OCI-LY7 (cell line): ENCODE data around the gene C20orf141. TPM values are rescaled to one million over a fixed set of nuclear protein-coding genes. Genes with fewer than 3 reads are reported as not detected.

Experiments used
- BruUV-seq: library from RNA; stranded (reverse); fragments of 400-500 nt; replicated peaks from 2 replicates; lab custom pipeline; 2021; lab: Mats Ljungman, UMichigan
- CTCF ChIA-PET: fragments of 300-600 bp; sonication (Branson Sonifier 250); formaldehyde crosslinking; loops from one replicate; lab custom pipeline; 2022; ENCODE audit warnings: antibody characterized with exemption; ENCODE audit not compliant: unreplicated experiment; lab: Charles Lee
- POLR2A ChIA-PET: fragments of 300-600 bp; sonication (Branson Sonifier 250); formaldehyde crosslinking; loops from one replicate; lab custom pipeline; 2022; ENCODE audit warnings: antibody characterized with exemption; lab: Charles Lee
- DNase-seq: peaks from one replicate; pipeline ENCODE4 v3.0.0-alpha.2; 2015; ENCODE audit warnings: low spot score
- H2AFZ ChIP-seq: fragments of 200-600 bp; sonication (generic), shearing (Covaris generic); 2 replicates; pipeline ENCODE4 v1.6.1; 2014; ENCODE audit warnings: mild to moderate bottlenecking, antibody characterized with exemption, low read length, moderate library complexity
- H3K27ac ChIP-seq: fragments of 200-600 bp; sonication (generic); 2 replicates; pipeline ENCODE4 v1.5.1; 2014; ENCODE audit warnings: mixed run types, low read depth, mild to moderate bottlenecking, moderate library complexity, low read length, inconsistent platforms; ENCODE audit not compliant: poor library complexity, severe bottlenecking
- H3K36me3 ChIP-seq: fragments of 200-600 bp; sonication (generic); 2 replicates; pipeline ENCODE4 v1.6.1; 2014; ENCODE audit warnings: mild to moderate bottlenecking, antibody characterized with exemption, low read length, moderate library complexity, mixed read lengths; ENCODE audit not compliant: insufficient read depth
- H3K4me1 ChIP-seq: fragments of 200-600 bp; sonication (generic); 2 replicates; pipeline ENCODE4 v1.5.1; 2014; ENCODE audit warnings: mild to moderate bottlenecking, low read length; ENCODE audit not compliant: insufficient read depth, poor library complexity, severe bottlenecking
- H3K4me2 ChIP-seq: fragments of 200-600 bp; sonication (generic); 2 replicates; pipeline ENCODE4 v1.6.1; 2014; ENCODE audit warnings: mild to moderate bottlenecking, low read length
- H3K4me3 ChIP-seq: fragments of 200-600 bp; sonication (generic); 2 replicates; pipeline ENCODE4 v1.5.1; 2014; ENCODE audit warnings: mild to moderate bottlenecking, low read depth, low read length; ENCODE audit not compliant: poor library complexity, severe bottlenecking
- H3K79me2 ChIP-seq: fragments of 200-600 bp; sonication (generic); 2 replicates; pipeline ENCODE4 v1.6.1; 2016; ENCODE audit warnings: low read depth, mild to moderate bottlenecking, low read length, moderate library complexity, mixed read lengths; ENCODE audit not compliant: insufficient read depth
- H3K9me2 ChIP-seq: fragments of 200-600 bp; sonication (generic); 2 replicates; pipeline ENCODE4 v1.6.1; 2016; ENCODE audit warnings: mild to moderate bottlenecking, low read length, mixed read lengths; ENCODE audit not compliant: insufficient read depth
- H3K9me3 ChIP-seq: fragments of 200-600 bp; sonication (generic); 2 replicates; pipeline ENCODE4 v1.6.1; 2014; ENCODE audit warnings: mild to moderate bottlenecking, mixed run types, low read length, mixed read lengths
- H4K20me1 ChIP-seq: fragments of 200-600 bp; sonication (generic); 2 replicates; pipeline ENCODE4 v1.6.1; 2014; ENCODE audit warnings: mild to moderate bottlenecking, antibody characterized with exemption, low read length, moderate library complexity, mixed read lengths; ENCODE audit not compliant: insufficient read depth
- EZH2phosphoT487 ChIP-seq: fragments of 200-600 bp; sonication (generic); IDR thresholded peaks from 2 replicates; pipeline ENCODE4 v1.6.1; 2018; ENCODE audit warnings: low read depth, borderline replicate concordance, mild to moderate bottlenecking, mixed run types, antibody characterized with exemption, low read length, moderate library complexity, mixed read lengths
- intact Hi-C: fragments of 100-400 bp; cut with micrococcal nuclease; formaldehyde crosslinking; loops from one replicate; pipeline ENCODE4 v1.10.0; 2022; ENCODE audit not compliant: unreplicated experiment
- total RNA-seq, 2 experiments: library from RNA; depleted of rRNA in 1 of 2; stranded (reverse); fragments of >200 nt in 1 of 2; shearing (Covaris generic) in 1 of 2; gene quantifications; 2 replicates each; pipeline ENCODE4 v1.2.3, GENCODE V29; 2014 to 2022
- TF ChIP-seq, protein P1 (sequence below): fragments of 200-600 bp; sonication (generic); conservative IDR thresholded peaks from 2 replicates; pipeline ENCODE4 v1.5.1; 2014; ENCODE audit warnings: mild to moderate bottlenecking, antibody characterized with exemption, low read length, moderate library complexity, mixed read lengths

C20orf141 gene
- total RNA-seq, 2 experiments from 2014 or later, result not detected

DNA sequence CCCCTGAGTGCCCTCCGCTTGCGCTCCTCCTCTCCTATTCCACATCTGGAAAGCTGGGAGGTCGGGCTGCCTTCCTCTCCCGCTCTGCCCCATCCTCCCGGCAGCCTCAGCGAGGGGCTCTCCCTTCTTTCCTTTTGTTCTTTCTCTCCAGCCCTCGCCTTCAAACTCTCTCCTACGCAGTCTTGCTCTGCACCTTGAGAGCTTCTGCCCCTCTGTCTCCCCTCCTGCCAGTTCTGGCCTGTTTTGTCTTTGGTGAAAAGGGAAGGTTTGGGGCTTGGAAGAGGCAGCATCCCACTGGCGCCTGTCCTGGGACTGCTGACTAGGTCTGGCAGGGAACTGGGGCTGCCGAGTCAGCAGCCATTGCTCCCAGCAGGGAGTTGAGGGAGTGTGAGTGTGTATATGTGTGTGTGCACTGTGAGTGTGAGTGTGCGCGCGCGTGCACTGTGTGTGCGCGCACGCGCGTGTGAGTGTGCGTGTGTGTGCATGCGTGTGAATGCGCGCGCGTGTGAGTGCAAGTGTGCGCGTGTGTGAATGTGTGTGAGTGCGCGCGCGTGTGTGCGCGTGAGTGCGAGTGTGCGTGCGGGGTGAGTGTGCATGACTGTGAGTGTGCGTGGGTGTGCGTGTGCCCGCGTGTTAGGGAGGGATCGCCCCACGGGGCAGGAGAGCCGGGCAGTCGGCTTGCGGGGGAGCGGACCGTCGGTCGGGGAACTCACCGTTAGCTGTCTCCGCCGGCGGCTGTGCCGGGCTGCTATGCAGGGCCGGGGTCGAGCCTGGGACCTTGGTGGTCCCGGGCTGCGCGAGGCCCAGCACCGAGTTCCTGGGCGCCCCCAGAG, 14.9 kb upstream of the C20orf141 start:
- no peak overlapping the region for H3K4me2 ChIP-seq
- no peaks in the 10 kb centered on the region for H3K9me2 ChIP-seq
- H3K9me3 ChIP-seq, result no peaks in the 10 kb centered on the region
- TF ChIP-seq, protein P1, sequence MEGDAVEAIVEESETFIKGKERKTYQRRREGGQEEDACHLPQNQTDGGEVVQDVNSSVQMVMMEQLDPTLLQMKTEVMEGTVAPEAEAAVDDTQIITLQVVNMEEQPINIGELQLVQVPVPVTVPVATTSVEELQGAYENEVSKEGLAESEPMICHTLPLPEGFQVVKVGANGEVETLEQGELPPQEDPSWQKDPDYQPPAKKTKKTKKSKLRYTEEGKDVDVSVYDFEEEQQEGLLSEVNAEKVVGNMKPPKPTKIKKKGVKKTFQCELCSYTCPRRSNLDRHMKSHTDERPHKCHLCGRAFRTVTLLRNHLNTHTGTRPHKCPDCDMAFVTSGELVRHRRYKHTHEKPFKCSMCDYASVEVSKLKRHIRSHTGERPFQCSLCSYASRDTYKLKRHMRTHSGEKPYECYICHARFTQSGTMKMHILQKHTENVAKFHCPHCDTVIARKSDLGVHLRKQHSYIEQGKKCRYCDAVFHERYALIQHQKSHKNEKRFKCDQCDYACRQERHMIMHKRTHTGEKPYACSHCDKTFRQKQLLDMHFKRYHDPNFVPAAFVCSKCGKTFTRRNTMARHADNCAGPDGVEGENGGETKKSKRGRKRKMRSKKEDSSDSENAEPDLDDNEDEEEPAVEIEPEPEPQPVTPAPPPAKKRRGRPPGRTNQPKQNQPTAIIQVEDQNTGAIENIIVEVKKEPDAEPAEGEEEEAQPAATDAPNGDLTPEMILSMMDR, result no peak
- TF ChIP-seq EZH2phosphoT487, result no peak
- H3K79me2 ChIP-seq, result no peaks in the 10 kb centered on the region
- H3K36me3 ChIP-seq, result no peaks in the 10 kb centered on the region
- intact Hi-C loops, result no loop called here
- CTCF ChIA-PET, result no interaction called here
- DNase-seq, result no peak
- BruUV-seq, result no TSS peak
- H3K27ac ChIP-seq, result no peak overlapping the region
- no peaks in the 10 kb centered on the region; the same call in 1 of the 2 replicates for H4K20me1 ChIP-seq
- no peak overlapping the region for H3K4me3 ChIP-seq
- H3K4me1 ChIP-seq, result no peaks in the 10 kb centered on the region
- H2AFZ ChIP-seq, result no peak overlapping the region
- POLR2A ChIA-PET, result interaction anchor here (1.4 kb wide), 1 partner anchor 9 kb away, joined by 5 read pairs; no protein-coding TSS in a partner anchor

DNA sequence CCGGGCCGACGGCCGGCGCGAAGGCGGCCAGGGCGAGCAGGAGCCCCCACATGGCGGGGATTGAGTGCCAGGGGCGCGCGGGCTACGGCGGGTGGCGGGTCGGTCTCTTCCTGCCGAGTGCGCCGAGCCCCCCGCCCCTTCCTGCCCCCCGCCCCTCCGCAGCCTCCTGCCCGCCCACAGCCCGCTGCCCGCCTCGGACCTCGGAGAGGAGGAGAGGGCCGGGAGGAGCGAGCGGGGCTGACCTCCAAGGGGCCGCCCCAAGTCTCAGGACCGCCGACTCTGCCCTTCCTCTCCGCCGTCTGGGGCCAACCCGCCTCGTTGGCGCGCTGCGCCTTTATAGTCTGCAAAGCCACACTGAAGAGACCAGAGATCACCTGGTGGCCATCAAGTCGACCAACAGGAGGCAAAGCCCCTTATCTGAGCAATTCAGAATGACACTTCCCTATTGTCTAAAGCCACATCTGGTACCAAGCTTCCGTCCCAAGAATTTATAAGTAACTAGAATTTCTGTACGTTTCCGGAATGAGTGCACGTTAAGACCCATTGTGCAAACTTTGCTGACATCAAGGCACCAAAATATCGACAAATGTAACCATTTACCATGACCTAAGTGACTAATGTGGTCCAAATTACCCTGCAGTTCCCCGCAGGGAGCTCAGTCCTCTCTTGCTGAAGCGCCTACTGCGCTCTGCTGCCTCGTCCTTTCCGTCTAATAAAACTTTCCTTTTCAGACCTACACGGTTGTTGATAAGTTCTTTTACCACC, 14.1 kb upstream of the C20orf141 start, which contains the start of gene CPXM1:
Gene CPXM1, minus strand, starts transcription at position 107 of the 765 bp plus-strand sequence. Its CDS starts 55 bp downstream, at position 52.
- intact Hi-C loops, result no loop called here
- H4K20me1 ChIP-seq, result no peaks in the 10 kb centered on the region; the same call in 1 of the 2 replicates
- no peaks in the 10 kb centered on the region for H3K9me2 ChIP-seq
- H3K4me2 ChIP-seq, result no peak within 1 kb of the TSS
- H3K4me1 ChIP-seq, result no peaks in the 10 kb centered on the region
- no peaks in the 10 kb centered on the region for H3K79me2 ChIP-seq
- H3K27ac ChIP-seq, result no peak within 1 kb of the TSS
- H3K4me3 ChIP-seq, result no peak within 1 kb of the TSS
- no TSS peak for BruUV-seq
- CTCF ChIA-PET, result no interaction called here
- no peak within 1 kb of the TSS for H2AFZ ChIP-seq
- no peaks in the 10 kb centered on the region for H3K9me3 ChIP-seq
- POLR2A ChIA-PET, result interaction anchor here (0.5 kb wide), 1 partner anchor 16 kb away, joined by 3 read pairs; no protein-coding TSS in a partner anchor
- H3K36me3 ChIP-seq, result no peaks in the 10 kb centered on the region
- DNase-seq, result no peak
- TF ChIP-seq EZH2phosphoT487, result no peak
- TF ChIP-seq, protein P1, result no peak
